Urothelium cell line (cell line): ENCODE results near the gene ELMOD2.
A peak's percentile ranks its signal among the peaks of the same experiment; 100 is the strongest.
"Not testable (repeated sequence)": the region's sequence is repeated elsewhere in the genome, so short reads cannot be mapped to it uniquely, and the experiment has no call there.

Experiments used
- DNase-seq: peaks from one replicate; pipeline ENCODE4 v3.0.0; 2011; ENCODE audit warnings: low spot score, mixed read lengths
- FAIRE-seq: peaks from 2 replicates; lab custom pipeline; 2011; peaks lifted over from hg19 to GRCh38; lab: Jason Lieb, UNC

ELMOD2 gene

DNA sequence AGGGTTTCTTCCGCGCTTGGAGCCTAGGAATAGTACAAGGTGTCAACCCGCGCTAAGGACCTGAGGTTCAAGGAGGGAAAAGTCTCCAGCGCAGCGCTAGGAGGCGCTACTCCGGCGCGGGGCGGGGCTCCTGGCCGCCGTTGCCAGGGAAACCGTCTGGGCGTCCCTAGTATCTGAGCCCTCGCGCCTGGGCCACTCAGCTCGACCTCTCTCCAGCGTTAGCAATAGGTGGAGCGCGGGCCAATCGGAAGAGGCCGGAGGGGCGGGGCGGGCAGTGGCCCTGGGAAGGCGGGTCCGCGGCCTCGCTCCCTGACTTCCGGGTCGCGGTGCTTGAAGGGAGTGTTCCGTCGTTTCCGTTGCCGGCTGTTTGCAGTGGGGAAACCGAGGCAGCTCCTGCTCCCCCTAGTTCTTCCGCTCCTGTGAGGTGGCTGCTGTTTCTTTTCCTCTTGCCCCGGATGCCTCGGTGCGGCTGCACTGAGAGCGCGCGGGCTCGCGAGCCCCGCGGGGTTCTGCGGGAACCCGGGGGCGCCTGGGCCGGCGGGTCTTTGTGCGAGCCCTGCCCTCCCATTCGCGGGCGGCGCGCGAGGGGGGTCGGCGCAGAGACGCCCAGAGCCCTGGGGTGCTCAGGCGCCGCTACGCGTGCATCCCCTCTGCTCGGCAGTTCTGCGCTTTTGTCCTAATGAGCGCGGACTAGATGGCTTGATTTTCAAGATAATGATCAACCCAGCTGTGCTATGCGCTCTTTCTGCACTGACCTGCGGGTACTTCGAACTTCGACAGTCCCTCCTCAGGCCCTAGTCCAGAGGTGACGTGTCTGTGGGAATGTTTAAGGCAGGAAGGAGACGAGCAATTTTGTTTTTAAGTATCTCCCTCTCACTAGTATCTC lies at the start of gene ELMOD2:
Gene ELMOD2 (plus strand): TSS at position 312 of the 886 bp plus-strand sequence. CDS start 1,261 bp downstream, outside the sequence.
- peak; percentile 63 for FAIRE-seq

DNA sequence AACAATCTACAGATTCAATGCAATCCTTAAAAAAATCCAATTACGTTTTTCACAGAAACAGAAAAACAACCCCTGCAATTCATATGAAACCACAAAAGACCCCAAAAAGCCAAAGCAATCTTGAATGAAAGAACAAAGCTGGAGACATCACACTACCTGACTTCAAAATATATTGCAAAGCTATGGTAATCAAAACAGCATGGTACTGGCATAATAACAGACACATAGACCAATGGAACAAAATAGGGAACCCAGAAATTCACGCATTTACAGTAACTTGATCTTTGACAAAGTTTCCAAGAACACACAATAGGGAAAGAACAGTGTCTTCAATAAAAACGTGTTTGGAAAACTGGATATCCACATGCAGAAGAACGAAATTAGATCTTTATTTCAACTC lies 40.5 kb upstream of the ELMOD2 start:
- FAIRE-seq: no peak

More for the DNA sequence above, at the start of gene ELMOD2:
- peak; percentile 98 for DNase-seq

DNA sequence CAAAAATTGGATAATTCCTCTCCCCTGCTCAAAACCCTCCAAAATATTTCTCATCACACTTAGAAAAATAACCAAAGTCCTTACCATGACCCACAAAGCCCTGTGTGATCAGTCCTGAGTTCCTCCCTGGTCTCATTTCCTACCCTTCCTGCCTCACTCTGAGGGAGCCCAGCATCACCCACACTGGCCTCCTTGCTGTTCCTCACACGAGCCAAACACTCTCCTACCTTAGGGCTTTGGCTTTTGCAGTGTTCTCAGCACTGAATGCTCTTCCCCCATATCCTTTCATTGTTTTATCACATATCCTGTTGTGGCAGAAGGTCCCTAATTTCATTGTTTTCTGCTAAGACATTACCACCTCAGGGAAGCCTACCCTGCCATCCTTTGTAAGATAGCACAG lies 38.0 kb upstream of the ELMOD2 start:
- no peak for DNase-seq
- FAIRE-seq: no peak

More for the DNA sequence above, 40.5 kb upstream of the ELMOD2 start:
- no peak for DNase-seq

DNA sequence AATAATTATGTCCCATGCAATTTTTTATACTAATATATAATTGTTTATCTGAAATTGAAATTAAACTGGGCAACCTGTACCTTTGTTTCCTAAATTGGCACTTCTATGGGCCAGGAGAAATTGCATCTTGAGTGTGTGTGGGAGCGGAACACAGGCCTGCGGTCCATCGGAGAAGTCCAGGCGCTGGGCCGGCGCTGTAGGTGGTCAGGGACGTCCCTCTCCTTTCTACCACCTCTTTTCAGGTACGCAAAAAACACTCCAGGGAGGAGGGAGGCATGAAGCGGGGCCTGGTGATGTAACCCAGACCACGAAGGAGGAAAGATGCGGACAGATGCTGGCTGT lies 26.6 kb upstream of the ELMOD2 start:
- FAIRE-seq (no peak), DNase-seq (no peak)

DNA sequence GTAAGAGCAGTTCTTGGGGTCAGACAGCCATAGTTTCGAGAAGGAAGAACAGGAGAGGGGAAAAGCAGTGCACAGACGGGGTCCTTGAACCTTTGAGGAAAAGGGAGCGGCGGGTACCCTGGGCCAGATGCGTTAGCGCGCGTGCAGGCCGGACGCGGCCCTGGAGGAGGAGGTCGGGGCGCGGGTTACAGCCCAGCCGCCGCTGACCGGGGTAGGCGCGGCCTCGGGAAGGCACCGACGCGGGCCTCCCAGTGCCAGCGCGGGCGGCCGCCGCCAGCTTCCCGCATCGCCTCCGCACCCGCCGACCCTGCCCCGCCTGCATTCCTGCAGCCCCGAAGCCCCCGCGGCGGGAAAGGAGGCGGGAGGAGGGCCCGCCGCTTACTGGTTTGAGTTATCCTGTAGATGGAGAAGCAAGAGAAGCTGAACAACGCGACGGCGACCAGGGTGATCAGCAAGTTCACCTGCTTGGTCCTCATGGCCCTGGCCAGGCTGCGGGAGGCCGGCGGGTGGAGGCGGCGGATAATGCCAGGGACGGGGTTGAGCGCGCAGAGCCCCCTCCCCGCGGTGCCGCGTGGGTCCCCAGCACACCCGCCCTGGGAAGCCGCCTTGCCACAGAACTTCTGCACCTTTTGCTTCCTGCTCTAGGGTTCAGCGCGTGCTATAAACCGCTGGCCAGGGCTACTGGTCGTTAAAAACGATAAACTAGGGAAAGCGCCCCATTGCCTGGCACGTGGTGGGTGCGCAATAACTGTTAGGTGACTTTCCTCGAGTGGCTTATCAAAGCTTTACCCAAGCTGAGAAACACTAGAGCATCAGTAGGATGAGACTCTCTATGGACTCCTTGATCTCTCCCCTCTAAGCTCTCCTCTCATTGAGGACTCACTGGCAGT lies 26.0 kb upstream of the ELMOD2 start, which contains the start of gene MGAT4D:
Gene MGAT4D (minus strand): TSS at position 547 of the 890 bp plus-strand sequence. CDS start 71 bp downstream, at position 476.
- DNase-seq: no peak
- FAIRE-seq: no peak

DNA sequence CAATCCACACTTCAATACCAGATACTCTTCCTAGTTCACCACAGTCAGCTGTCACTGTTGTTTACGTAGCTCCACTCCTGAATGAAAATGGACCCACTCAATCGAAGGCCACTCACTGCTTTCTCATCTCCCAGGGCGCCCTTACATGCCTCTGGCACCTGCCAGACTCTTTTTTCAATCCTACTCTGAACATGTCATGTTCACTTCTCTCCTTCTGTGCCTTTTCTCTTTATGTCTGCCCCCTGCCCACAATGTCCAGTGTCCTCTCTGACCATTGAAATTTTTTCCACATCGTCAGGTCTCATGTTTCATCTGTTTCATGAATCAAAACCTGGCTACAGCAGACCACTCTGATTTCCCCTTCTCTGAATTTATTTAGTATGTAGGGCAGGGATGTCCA lies 24.6 kb upstream of the ELMOD2 start:
- DNase-seq: no peak
- no peak for FAIRE-seq

DNA sequence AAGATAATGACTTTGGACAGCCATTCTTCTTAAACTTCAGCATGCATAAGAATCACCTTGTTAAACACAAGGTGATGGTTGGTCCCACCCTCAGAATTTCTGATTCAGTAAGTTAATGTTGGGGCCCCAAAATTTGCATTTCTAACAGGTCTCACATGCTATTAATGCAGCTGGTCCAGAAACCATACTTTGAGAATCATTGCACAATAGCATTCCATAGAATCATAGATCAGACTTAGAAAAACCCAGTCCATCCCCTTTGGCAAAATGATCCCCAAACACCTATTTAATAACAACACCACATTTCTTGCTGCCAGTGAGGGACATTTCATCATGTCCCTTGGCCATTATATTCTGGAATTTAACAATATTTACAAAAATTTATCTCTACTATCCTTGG lies 19.7 kb upstream of the ELMOD2 start:
- FAIRE-seq: no peak
- DNase-seq: no peak

GRCh38 chr4:140513765-140514164 lies 10.2 kb upstream of the ELMOD2 start:
- not testable (repeated sequence) for DNase-seq, FAIRE-seq

DNA sequence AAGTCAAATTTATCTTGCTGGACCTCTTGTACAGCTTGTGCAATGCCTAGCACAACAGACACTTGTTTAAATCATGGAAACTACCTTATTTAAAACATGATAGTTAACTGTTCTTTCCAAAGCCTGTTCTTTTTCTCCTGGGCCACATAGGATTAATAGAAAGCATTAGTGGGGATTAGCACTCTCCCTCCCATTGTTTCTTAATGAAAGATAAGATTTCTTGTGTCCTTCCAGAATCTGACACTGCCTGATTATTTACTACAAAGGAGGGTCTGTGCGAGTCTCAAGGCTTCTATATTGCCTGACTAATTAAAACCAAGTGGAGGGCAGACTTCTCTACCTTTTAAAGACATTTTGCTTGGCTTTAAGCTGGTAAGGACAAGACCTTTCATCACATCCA lies 8.5 kb upstream of the ELMOD2 start:
- DNase-seq: no peak
- FAIRE-seq: no peak

DNA sequence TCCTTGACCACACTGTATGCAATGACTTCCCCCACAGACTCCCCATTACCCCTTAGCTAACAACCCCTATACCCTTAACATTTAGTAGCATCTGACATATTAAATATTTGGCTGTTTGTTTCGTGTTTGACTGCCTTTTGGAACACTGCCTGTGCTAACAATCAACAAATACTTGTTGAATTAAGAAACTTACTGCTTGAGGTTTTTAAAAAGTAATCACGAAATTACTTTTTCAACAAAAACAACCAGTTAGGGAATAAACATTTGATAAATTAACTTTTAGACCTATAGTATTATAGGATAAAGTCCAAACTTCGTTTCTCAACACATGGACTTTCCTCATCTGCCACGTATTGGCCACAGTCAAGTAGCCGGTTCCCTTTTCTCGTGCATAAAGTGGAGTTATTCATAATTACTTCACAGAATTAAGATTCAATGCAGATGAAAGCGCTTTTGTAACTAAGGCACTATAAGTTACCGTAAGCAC lies 555 bp upstream of the ELMOD2 start:
- no peak for FAIRE-seq

GRCh38 chr4:140529434-140529833 lies 5.5 kb downstream of the ELMOD2 start:
- no peak for FAIRE-seq
- no peak for DNase-seq

More for the DNA sequence above, 555 bp upstream of the ELMOD2 start:
- no peak for DNase-seq

- FAIRE-seq: no peak
Measured at GRCh38 chr4:140533951-140534480, 10.0 kb downstream of the ELMOD2 start.

DNA sequence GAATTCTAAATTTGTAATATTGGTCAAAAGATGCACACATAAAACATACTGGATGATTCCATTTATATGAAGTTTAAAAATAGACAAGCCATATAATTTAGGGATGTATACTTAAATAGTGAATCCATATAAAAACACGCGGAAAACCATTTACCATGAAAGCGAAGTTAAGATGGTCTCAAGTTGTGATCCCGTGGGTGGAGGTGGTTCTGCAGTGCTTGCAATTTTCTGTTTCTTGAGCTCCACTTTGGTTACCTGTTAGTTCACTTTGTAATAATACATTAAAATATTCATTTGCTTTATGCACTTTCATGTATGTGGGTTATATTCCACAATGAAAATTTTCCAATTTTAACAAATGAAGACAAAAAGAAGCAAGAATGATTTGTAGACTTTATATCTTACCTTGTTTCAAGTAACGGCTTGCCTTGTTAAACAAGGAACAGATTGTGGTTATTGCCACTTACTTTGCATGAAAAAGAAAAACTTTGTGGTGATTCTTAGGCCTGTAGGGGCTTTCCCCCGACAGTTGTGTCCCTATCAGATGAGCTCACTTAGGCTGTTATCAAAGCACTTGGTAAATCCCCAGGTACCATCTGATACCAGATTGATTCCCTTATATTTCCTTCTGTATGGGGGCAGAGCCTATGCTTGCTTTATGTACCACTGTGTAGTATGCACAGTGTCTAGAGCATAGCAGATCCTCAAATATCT lies 32.6 kb downstream of the ELMOD2 start:
- FAIRE-seq (no peak), DNase-seq (no peak)

More at GRCh38 chr4:140533951-140534480, 10.0 kb downstream of the ELMOD2 start:
- no peak for DNase-seq

- DNase-seq (no peak), FAIRE-seq (no peak)
Measured at GRCh38 chr4:140557831-140558435, 34.0 kb downstream of the ELMOD2 start.

- DNase-seq: no peak
- FAIRE-seq: no peak
Measured at GRCh38 chr4:140559696-140560095, 35.7 kb downstream of the ELMOD2 start.

- FAIRE-seq: no peak
Measured at GRCh38 chr4:140568507-140569306, 44.7 kb downstream of the ELMOD2 start, which contains the start of gene UCP1. TSS of gene UCP1 (minus strand) at chr4:140568961. CDS start at chr4:140568729, 232 bp downstream.

GRCh38 chr4:140569307-140569638 lies 45.3 kb downstream of the ELMOD2 start:
- FAIRE-seq (no peak), DNase-seq (no peak)

More at GRCh38 chr4:140568507-140569306, 44.7 kb downstream of the ELMOD2 start, which contains the start of gene UCP1:
- DNase-seq: no peak

GRCh38 chr4:140571620-140572019 lies 47.7 kb downstream of the ELMOD2 start:
- DNase-seq: no peak
- FAIRE-seq: no peak

DNA sequence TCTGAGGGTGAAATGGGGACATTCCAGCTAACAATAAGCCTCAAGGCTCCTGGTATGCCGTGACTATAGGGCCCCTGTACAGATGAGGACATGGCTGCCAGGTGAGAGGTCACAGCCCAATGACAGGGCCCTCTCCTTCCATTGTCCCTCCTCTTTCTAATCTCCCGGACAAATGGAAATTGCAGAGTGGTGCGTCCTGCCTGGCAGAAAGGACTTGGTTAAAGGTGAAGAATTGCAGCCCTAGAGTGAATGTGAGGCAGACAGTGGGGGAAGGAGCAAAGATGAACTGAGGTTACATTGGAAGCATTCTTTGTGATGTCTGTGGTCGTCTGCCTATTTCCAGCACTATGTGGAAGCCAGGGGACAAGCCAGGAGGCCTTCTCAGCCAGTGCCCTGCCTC lies 51.5 kb downstream of the ELMOD2 start:
- FAIRE-seq (no peak), DNase-seq (no peak)
